HG03442 (cell line): ENCODE data around the gene SEC62.
"Not testable (repeated sequence)": the region's sequence is repeated elsewhere in the genome, so short reads cannot be mapped to it uniquely, and the experiment has no call there.

Source experiments
- ATAC-seq: cut with Tn5 transposase; IDR thresholded peaks from one replicate; pipeline ENCODE4 v1.9.1; 2021; ENCODE audit warnings: mild to moderate bottlenecking, moderate library complexity; ENCODE audit not compliant: unreplicated experiment

SEC62 gene

GRCh38 chr3:170012683-170013400 is 46.2 kb downstream of the SEC62 start:
- no peak for ATAC-seq

- no peak for ATAC-seq
These were observed 49.5 kb downstream of the SEC62 start for GRCh38 chr3:170016057-170016456.

GRCh38 chr3:170019306-170019705 is 52.7 kb downstream of the SEC62 start:
- not testable (repeated sequence) for ATAC-seq

GRCh38 chr3:170021083-170021482 is 54.5 kb downstream of the SEC62 start:
- ATAC-seq = no peak

GRCh38 chr3:170022336-170022735 is 55.7 kb downstream of the SEC62 start:
- ATAC-seq = no peak

- no peak for ATAC-seq
These were observed 56.6 kb downstream of the SEC62 start for GRCh38 chr3:170023165-170023564.

GRCh38 chr3:170024581-170024980 is 58.0 kb downstream of the SEC62 start:
- no peak for ATAC-seq

GRCh38 chr3:170027233-170028102 is 60.9 kb downstream of the SEC62 start:
- ATAC-seq = no peak

GRCh38 chr3:170033489-170033888 is 66.9 kb downstream of the SEC62 start:
- no peak for ATAC-seq

GRCh38 chr3:170037463-170038433 is 71.1 kb downstream of the SEC62 start, which contains the start of gene GPR160:
Gene GPR160 (plus strand): TSS chr3:170037995. CDS start chr3:170083973, 45,978 bp downstream.
- peak; percentile 79 for ATAC-seq

- ATAC-seq = no peak
These were observed 72.0 kb downstream of the SEC62 start for GRCh38 chr3:170038434-170039110.

- no peak for ATAC-seq
These were observed 73.8 kb downstream of the SEC62 start for GRCh38 chr3:170040418-170040817.

- no peak for ATAC-seq
These were observed 76.9 kb downstream of the SEC62 start for GRCh38 chr3:170043506-170043905.

GRCh38 chr3:170044271-170044670 is 77.7 kb downstream of the SEC62 start:
- peak; percentile 2 for ATAC-seq

GRCh38 chr3:170044795-170045244 is 78.2 kb downstream of the SEC62 start:
- ATAC-seq = peak; percentile 66

GRCh38 chr3:170046269-170047132 is 79.9 kb downstream of the SEC62 start:
- no peak for ATAC-seq

- ATAC-seq = no peak
These were observed 80.5 kb downstream of the SEC62 start for GRCh38 chr3:170047133-170047404.
